Gastrocnemius medialis (tissue), 4 donors: Measurements from ENCODE around the gene MLANA. TPM values are rescaled to one million over a fixed set of nuclear protein-coding genes. Genes with fewer than 3 reads are reported as not detected.
A peak's percentile ranks its signal among the peaks of the same experiment; 100 is the strongest.

ENCODE experiments used
- ATAC-seq, 2 donors: fragments of 150-250 bp; one replicate each; pipeline ENCODE4 v1.9.1; 2016
- DNase-seq, 2 donors: peaks; one replicate each; pipeline ENCODE4 v3.0.0-alpha.2; 2019
- H3K27ac ChIP-seq, 4 donors: fragments of 200-600 bp; sonication (generic); 1 replicate in 1 of 4; 2 replicates in 3 of 4; pipeline ENCODE4 v1.5.1; 2016 to 2018; ENCODE audit warnings: mild to moderate bottlenecking in 2 of 4, moderate library complexity in 1 of 4
- H3K27me3 ChIP-seq, 3 donors: fragments of 200-600 bp; sonication (generic) in 2 of 3; 1 replicate in 1 of 3; 2 replicates in 2 of 3; pipeline versions ENCODE4 v1.5.1 to v1.6.0; 2016 to 2019; ENCODE audit warnings: mild to moderate bottlenecking in 1 of 3, moderate library complexity in 1 of 3
- H3K36me3 ChIP-seq, 2 donors: fragments of 200-600 bp; sonication (generic) in 1 of 2; one replicate each; pipeline ENCODE4 v1.5.1; 2017 to 2018
- H3K4me1 ChIP-seq, 2 donors: fragments of 200-600 bp; sonication (generic) in 1 of 2; one replicate each; pipeline ENCODE4 v1.5.1; 2016 to 2017; ENCODE audit warnings: mild to moderate bottlenecking in 2 of 2
- H3K4me3 ChIP-seq, 4 donors: fragments of 200-600 bp; sonication (generic) in 3 of 4; 1 replicate in 1 of 4; 2 replicates in 3 of 4; pipeline ENCODE4 v1.5.1; 2016 to 2019; ENCODE audit warnings: mild to moderate bottlenecking in 2 of 4
- H3K9me3 ChIP-seq, 3 donors: fragments of 200-600 bp; sonication (generic) in 2 of 3; 1 replicate in 1 of 3; 2 replicates in 2 of 3; pipeline ENCODE4 v1.5.1; 2016 to 2019
- POLR2A ChIP-seq, 2 donors: fragments of 450-650 bp; IDR thresholded peaks; one replicate each; pipeline ENCODE4 v1.6.1; 2017; ENCODE audit warnings: antibody characterized with exemption in 2 of 2, mild to moderate bottlenecking in 2 of 2, moderate library complexity in 2 of 2
- in situ Hi-C, 4 donors: fragments of 200-750 bp; cut with MboI; loops; one replicate each; pipeline versions ENCODE4 v1.15.0 to v1.8.0; 2017; ENCODE audit warnings: low sequenced_read_pairs in 4 of 4
- intact Hi-C: fragments of 100-400 bp; cut with DNase I; formaldehyde crosslinking; loops from one replicate; pipeline ENCODE4 v1.15.1; 2023; ENCODE audit warnings: low total_unique reads
- total RNA-seq, 4 donors: library from RNA; depleted of rRNA; stranded (reverse); fragments of >200 nt; gene quantifications; one replicate each; pipeline versions ENCODE4 v1.1.0 to v1.2.3, GENCODE V29; 2016
- TF ChIP-seq, protein P1 (sequence below), 5 experiments: fragments of 450-650 bp in 3 of 5; fragments of 200-600 bp in 2 of 5; sonication (generic) in 2 of 5; IDR thresholded peaks in 4 of 5; conservative IDR thresholded peaks in 1 of 5; 1 replicate in 4 of 5; 2 replicates in 1 of 5; pipeline ENCODE4 v1.5.1; 2016 to 2019; ENCODE audit warnings: antibody characterized with exemption in 5 of 5, mild to moderate bottlenecking in 3 of 5, moderate library complexity in 3 of 5

Gene MLANA
- total RNA-seq, 4 donors from 2014 or later = not detected

DNA sequence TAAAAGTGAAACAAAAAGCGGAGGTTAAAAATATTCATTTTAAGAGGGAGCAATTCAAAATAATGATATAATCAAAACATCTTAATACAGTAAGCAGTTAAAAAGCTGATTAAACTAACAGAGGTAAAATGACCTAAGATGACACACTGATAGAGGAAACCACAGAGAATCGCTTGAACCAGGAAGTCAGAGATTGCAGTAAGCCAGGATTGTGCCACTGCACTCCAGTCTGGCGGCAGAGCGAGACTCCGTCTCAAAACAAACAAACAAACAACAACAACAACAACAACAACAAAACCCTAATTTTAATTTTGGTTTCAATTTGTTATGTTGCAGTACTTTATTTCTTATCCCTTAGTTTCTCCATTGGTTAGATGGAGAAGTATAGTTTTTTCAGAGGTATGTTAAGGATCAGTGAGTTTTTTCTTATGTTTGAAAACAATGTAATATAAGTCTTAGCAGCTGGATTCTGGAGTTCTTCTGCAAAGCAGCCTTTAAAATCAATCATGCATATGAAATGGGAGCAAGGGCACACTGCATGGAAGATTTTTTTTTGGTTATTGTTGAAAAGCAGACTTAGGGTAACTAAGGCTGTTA, 58.5 kb downstream of the MLANA start:
- intact Hi-C loops = loop anchor here (10.0 kb wide), 1 partner anchor 56 kb away; a partner anchor contains a TSS
- no peaks in the 10 kb centered on the region for H3K36me3 ChIP-seq
- peaks cover 27 to 29% of the 10 kb centered on the region in 2 donors for H3K4me1 ChIP-seq
- H3K4me3 ChIP-seq = peak overlapping the region; percentile 7 to 40 (median 22)
- peak; percentile 60 to 68 for ATAC-seq
- peak overlapping the region in 3 of 4 donors; percentile 13 to 38 (median 24) for H3K27ac ChIP-seq
- DNase-seq = no peak
- no peaks in the 10 kb centered on the region for H3K9me3 ChIP-seq
- TF ChIP-seq, protein P1, sequence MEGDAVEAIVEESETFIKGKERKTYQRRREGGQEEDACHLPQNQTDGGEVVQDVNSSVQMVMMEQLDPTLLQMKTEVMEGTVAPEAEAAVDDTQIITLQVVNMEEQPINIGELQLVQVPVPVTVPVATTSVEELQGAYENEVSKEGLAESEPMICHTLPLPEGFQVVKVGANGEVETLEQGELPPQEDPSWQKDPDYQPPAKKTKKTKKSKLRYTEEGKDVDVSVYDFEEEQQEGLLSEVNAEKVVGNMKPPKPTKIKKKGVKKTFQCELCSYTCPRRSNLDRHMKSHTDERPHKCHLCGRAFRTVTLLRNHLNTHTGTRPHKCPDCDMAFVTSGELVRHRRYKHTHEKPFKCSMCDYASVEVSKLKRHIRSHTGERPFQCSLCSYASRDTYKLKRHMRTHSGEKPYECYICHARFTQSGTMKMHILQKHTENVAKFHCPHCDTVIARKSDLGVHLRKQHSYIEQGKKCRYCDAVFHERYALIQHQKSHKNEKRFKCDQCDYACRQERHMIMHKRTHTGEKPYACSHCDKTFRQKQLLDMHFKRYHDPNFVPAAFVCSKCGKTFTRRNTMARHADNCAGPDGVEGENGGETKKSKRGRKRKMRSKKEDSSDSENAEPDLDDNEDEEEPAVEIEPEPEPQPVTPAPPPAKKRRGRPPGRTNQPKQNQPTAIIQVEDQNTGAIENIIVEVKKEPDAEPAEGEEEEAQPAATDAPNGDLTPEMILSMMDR (IDR thresholded peaks at IDR 0.05 in 4 of 5, conservative IDR thresholded peaks at IDR 0.05 in 1 of 5) = no peak
- TF ChIP-seq POLR2A (IDR thresholded peaks at IDR 0.05) = no peak
- H3K27me3 ChIP-seq = no peaks in the 10 kb centered on the region
- in situ Hi-C loops = no loop called here

DNA sequence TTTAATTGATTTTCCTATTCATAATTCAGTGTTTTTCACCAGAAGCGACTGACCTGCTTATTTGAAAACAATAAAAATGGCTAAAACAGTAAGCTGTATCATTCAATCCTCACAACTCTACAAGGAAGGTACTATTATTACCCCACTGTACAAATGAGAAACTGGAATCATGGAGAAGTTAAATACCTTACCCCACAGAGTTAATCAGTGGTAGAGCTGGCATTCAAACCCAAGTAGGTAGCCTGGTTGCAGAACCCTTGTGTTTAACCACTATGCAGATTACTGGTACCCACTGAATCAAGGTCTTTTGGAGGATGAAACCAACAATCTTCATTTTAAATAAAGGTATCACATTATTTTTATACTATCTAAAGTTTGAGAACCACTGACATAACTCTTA, 59.6 kb downstream of the MLANA start:
- Histone ChIP-seq H3K4me3 (no peak overlapping the region), H3K27ac (no peak overlapping the region), H3K36me3 (no peaks in the 10 kb centered on the region), H3K9me3 (no peaks in the 10 kb centered on the region), H3K27me3 (no peaks in the 10 kb centered on the region), H3K4me1 (peaks cover 27 to 29% of the 10 kb centered on the region in 2 donors)
- in situ Hi-C loops (loop anchor here in 1 of 4 donors (25.0 kb wide), 1 partner anchor 112 kb away; no protein-coding TSS in a partner anchor), intact Hi-C loops (no loop called here)
- DNase-seq (no peak), ATAC-seq (no peak)
- no peak for TF ChIP-seq POLR2A (IDR thresholded peaks at IDR 0.05)
- TF ChIP-seq, protein P1 (IDR thresholded peaks at IDR 0.05 in 4 of 5, conservative IDR thresholded peaks at IDR 0.05 in 1 of 5) = no peak

DNA sequence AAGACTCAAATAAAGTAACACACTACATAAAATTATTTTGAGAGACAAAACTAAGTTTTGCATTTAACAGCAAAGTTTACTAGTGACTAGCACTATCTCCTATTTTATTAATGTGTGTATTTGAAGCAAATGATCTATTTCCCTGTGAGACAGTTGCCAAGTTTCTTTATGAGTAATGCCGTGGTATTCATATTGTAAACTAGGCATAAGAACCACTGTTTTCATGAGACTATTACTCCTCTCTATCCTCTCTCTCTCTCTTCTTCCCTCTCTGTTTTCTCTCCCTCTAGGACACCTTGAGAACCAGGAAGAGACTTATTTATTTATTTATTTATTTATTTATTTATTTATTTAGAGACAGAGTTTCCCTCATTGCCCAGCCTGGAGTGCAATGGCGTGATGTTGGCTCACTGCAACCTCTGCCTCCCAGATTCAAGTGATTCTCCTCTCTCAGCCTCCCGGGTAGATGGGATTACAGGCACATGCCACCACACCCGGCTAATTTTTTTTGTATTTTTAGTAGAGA, 61.1 kb downstream of the MLANA start:
- Histone ChIP-seq H3K36me3 (no peaks in the 10 kb centered on the region), H3K4me1 (peaks cover 27 to 29% of the 10 kb centered on the region in 2 donors), H3K9me3 (no peaks in the 10 kb centered on the region), H3K27me3 (no peaks in the 10 kb centered on the region), H3K27ac (no peak overlapping the region), H3K4me3 (no peak overlapping the region)
- TF ChIP-seq, protein P1 (IDR thresholded peaks at IDR 0.05 in 4 of 5, conservative IDR thresholded peaks at IDR 0.05 in 1 of 5) = no peak
- TF ChIP-seq POLR2A (IDR thresholded peaks at IDR 0.05) = no peak
- intact Hi-C loops = no loop called here
- in situ Hi-C loops = loop anchor here in 1 of 4 donors (25.0 kb wide), 1 partner anchor 111 kb away; no protein-coding TSS in a partner anchor
- ATAC-seq (no peak), DNase-seq (no peak)

DNA sequence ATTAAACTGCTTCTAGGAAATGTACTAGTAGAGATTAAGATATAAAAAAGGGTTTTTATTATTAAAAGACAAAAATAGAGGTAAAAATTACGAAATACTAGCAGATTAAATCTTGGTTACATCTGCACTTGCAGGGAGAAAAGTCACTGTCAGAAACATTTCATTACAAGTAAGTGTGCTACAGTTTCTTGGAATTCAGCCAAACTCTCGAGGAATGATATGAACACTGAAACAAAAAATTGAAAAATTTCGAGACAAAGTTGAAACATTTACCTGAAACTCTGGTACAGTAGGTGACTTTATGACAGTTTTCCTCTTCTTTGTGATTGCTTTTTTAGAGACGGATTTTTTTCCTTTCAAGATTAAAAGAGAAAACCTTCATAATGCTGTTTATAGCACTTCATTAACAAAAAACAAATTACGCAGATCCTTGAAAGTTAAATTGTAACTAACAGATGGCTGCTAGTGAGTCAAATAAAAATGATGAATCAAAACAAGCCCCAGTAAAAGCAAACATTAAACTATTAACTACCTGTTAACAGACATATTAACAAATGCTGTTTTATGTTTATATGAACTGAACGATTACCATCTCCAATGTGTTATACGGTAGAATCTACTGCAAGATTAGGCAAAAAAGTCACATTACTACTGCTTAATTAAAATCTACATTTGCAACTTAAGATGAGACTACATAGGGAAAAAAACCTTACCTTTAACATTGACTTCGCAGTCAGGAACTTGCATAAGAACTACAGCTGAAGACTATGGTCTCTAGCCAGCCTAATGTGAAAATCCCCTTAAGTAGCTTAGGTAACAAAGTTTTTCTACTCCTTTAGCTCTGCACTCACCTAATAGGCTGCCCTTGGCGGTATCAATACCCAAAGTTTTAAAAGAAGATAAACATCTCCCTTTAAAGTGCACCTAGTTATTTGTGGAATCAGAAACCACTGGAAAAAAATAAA, 63.3 kb downstream of the MLANA start:
- ATAC-seq (no peak), DNase-seq (no peak)
- Histone ChIP-seq H3K27ac (no peak overlapping the region), H3K36me3 (no peaks in the 10 kb centered on the region), H3K4me1 (peaks cover 11 to 13% of the 10 kb centered on the region in 2 donors), H3K4me3 (no peak overlapping the region), H3K27me3 (no peaks in the 10 kb centered on the region), H3K9me3 (no peaks in the 10 kb centered on the region)
- intact Hi-C loops = no loop called here
- in situ Hi-C loops = loop anchor here in 1 of 4 donors (25.0 kb wide), 1 partner anchor 108 kb away; no protein-coding TSS in a partner anchor
- no peak for TF ChIP-seq POLR2A (IDR thresholded peaks at IDR 0.05)
- TF ChIP-seq, protein P1 (IDR thresholded peaks at IDR 0.05 in 4 of 5, conservative IDR thresholded peaks at IDR 0.05 in 1 of 5) = no peak
